ENCODE results near the gene PXT1. TPM values are rescaled to one million over a fixed set of nuclear protein-coding genes. Genes with fewer than 3 reads are reported as not detected.

PXT1 gene
- total and polyA plus RNA-seq, 9 of the 15 experiments (the other 6 are each of a cell fraction or from before 2014, with no cell fraction given): 0.09 to 0.11 (median 0.10) TPM; not detected in 5

DNA sequence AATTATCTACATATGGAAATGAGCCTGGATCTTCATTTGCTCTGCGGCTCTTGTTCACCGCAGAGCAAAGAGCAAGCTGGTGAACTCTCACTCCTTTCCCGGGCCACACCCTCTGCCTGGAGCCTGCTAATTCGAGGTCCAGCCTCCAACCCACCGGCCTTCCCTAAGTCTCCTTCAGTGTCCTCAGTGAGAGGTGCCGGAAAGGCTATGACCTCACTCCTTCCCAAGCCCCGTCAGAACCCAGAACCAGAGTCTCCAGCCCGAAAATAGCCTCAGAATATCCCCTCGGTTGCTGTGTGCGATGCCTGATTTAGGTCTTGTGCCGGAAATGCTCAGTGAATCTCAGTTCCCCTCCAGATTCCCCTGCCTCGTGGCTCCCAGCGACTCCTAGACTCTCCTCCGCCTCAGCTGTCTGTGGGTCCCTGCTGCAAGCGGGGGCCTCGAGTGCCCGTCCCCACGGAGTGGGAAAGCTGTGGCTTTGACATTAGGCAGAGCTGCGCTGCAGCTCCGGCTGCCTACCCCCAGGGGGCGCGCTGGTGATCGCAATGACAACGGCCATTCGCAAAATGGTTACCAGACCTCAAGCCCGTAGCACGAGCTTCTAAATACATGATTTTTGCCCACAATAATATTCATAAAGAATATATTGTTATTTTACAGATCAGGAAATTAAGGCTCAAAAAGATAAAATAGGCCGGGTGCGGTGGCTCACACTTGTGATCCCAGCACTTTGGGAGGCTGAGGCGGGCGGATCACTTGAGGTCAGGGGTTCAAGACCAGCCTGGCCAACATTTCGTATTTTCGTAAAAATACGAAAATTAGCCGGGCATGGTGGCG is 101.8 kb downstream of the PXT1 start (continued):
- TF ChIP-seq, protein P1, sequence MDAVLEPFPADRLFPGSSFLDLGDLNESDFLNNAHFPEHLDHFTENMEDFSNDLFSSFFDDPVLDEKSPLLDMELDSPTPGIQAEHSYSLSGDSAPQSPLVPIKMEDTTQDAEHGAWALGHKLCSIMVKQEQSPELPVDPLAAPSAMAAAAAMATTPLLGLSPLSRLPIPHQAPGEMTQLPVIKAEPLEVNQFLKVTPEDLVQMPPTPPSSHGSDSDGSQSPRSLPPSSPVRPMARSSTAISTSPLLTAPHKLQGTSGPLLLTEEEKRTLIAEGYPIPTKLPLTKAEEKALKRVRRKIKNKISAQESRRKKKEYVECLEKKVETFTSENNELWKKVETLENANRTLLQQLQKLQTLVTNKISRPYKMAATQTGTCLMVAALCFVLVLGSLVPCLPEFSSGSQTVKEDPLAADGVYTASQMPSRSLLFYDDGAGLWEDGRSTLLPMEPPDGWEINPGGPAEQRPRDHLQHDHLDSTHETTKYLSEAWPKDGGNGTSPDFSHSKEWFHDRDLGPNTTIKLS (IDR thresholded peaks at IDR 0.05; ENCODE audit: borderline replicate concordance, low read depth): peak; percentile 29; the same call in 1 of the 2 replicates
- TF ChIP-seq EHMT2 (IDR thresholded peaks at IDR 0.05) (peak; percentile 38; the same call in 1 of the 2 replicates), NFE2 (IDR thresholded peaks at IDR 0.05; ENCODE audit: low read depth) (peak; percentile 43; the same call in 1 of the 2 replicates), SMARCA5 (IDR thresholded peaks at IDR 0.05) (0 out of 2 replicates have a peak, but pooled peaks have one; percentile 11), MEF2A (IDR thresholded peaks at IDR 0.05; ENCODE audit: control insufficient read depth, low read depth, low read length) (no peak), TAF1 (IDR thresholded peaks at IDR 0.05; ENCODE audit: control insufficient read depth, extremely low read depth, insufficient read depth, low read length, severe bottlenecking) (no peak), XRCC5 (IDR thresholded peaks at IDR 0.05; ENCODE audit: low read depth, low read length) (0 out of 2 replicates have a peak, but pooled peaks have one; percentile 51), PHF20 (IDR thresholded peaks at IDR 0.05; ENCODE audit: partially characterized antibody) (peak; percentile 20), ADNP (tag; IDR thresholded peaks at IDR 0.05) (peak; percentile 66), KAT8 (IDR thresholded peaks at IDR 0.05; ENCODE audit: low read depth) (peak; percentile 79), ZNF263 (CRISPR knock-in tag; IDR thresholded peaks at IDR 0.05; ENCODE audit: borderline replicate concordance) (0 out of 2 replicates have a peak, but pooled peaks have one; percentile 8), BRD4 (IDR thresholded peaks at IDR 0.05) (no peak), ZC3H11A (IDR thresholded peaks at IDR 0.05; ENCODE audit: low read depth, low read length) (peak; percentile 60; the same call in 1 of the 2 replicates), CXXC5 (CRISPR knock-in tag; IDR thresholded peaks at IDR 0.05) (peak; percentile 62)
- TF ChIP-seq, protein P2, sequence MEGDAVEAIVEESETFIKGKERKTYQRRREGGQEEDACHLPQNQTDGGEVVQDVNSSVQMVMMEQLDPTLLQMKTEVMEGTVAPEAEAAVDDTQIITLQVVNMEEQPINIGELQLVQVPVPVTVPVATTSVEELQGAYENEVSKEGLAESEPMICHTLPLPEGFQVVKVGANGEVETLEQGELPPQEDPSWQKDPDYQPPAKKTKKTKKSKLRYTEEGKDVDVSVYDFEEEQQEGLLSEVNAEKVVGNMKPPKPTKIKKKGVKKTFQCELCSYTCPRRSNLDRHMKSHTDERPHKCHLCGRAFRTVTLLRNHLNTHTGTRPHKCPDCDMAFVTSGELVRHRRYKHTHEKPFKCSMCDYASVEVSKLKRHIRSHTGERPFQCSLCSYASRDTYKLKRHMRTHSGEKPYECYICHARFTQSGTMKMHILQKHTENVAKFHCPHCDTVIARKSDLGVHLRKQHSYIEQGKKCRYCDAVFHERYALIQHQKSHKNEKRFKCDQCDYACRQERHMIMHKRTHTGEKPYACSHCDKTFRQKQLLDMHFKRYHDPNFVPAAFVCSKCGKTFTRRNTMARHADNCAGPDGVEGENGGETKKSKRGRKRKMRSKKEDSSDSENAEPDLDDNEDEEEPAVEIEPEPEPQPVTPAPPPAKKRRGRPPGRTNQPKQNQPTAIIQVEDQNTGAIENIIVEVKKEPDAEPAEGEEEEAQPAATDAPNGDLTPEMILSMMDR (IDR thresholded peaks at IDR 0.05 in 2 of 3, conservative IDR thresholded peaks at IDR 0.05 in 1 of 3; ENCODE audit: insufficient read depth in 2 of 3, low read depth in 1 of 3, low read length in 3 of 3): peak; percentile 96 to 99 (median 97)
- TF ChIP-seq, protein P3, sequence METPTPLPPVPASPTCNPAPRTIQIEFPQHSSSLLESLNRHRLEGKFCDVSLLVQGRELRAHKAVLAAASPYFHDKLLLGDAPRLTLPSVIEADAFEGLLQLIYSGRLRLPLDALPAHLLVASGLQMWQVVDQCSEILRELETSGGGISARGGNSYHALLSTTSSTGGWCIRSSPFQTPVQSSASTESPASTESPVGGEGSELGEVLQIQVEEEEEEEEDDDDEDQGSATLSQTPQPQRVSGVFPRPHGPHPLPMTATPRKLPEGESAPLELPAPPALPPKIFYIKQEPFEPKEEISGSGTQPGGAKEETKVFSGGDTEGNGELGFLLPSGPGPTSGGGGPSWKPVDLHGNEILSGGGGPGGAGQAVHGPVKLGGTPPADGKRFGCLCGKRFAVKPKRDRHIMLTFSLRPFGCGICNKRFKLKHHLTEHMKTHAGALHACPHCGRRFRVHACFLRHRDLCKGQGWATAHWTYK (CRISPR knock-in tag; IDR thresholded peaks at IDR 0.05): no peak
- TF ChIP-seq, protein P4, sequence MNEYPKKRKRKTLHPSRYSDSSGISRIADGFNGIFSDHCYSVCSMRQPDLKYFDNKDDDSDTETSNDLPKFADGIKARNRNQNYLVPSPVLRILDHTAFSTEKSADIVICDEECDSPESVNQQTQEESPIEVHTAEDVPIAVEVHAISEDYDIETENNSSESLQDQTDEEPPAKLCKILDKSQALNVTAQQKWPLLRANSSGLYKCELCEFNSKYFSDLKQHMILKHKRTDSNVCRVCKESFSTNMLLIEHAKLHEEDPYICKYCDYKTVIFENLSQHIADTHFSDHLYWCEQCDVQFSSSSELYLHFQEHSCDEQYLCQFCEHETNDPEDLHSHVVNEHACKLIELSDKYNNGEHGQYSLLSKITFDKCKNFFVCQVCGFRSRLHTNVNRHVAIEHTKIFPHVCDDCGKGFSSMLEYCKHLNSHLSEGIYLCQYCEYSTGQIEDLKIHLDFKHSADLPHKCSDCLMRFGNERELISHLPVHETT (CRISPR knock-in tag; conservative IDR thresholded peaks at IDR 0.05 in 1 of 2, IDR thresholded peaks at IDR 0.05 in 1 of 2): peak in 1 of 2 experiments; percentile 67; a peak in 2 of 4 replicates
